Activated effector memory CD4-positive, alpha-beta T cell treated with anti-CD3 and anti-CD28 coated beads, Interleukin-2, amount 50 U/mL, for 16 hours (primary cell): ENCODE data around the gene DIAPH3.

Source experiments
- DNase-seq: peaks from one replicate; pipeline ENCODE4 v3.0.0-alpha.2; 2020

Gene DIAPH3

DNA sequence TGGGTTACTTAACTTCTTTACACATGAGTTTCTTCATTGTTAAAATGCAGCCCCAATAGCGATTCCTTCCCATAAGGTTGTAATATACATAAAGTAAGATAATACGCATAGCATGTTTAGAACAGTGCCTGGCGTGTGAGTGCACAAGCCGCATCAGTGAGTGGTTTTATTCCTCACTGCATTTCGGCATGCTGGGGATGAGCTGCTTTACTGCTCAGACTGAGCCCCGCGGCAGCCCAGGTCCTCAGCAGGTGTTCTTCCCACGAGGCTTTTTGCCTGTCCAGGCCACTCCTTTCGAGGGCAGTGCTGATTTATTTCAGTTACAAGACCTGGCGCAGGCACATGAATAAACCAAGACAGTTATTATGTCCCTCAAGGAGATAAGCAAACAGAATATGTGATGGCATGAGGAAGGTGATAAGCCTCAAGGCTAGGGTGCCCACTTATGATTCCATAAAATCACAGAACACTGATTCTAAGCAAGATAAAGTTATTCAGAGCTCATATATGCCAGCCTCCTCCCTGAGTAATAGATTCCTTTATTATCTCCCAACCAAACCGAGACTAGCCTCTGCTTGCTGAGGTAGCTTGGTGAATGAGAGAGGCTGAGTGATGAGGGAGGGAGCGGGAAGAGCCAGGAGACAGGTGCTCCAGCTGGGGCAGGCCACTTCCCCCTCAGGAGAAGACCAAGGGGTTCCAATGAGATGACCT is 505.5 kb downstream of the DIAPH3 start:
- DNase-seq, result no peak

DNA sequence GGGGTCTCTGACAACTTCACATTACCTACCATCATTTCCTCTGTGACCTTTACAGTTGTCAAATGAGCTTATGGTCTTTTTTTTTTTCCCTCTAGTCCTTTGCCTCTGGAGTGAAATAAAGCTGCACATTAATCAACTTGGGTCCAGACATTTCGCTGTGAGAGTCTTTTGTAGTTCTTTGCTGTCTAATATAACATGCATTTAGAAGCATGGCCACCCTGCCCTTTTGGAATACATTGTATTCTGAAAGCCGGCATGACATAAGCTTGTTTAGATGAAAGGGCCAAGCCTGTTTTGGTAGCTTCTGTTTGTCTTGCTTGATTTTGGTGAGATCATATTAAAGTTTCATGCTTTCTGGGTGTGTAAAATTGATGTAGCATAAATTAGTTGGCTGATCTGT is 509.8 kb downstream of the DIAPH3 start:
- no peak for DNase-seq

DNA sequence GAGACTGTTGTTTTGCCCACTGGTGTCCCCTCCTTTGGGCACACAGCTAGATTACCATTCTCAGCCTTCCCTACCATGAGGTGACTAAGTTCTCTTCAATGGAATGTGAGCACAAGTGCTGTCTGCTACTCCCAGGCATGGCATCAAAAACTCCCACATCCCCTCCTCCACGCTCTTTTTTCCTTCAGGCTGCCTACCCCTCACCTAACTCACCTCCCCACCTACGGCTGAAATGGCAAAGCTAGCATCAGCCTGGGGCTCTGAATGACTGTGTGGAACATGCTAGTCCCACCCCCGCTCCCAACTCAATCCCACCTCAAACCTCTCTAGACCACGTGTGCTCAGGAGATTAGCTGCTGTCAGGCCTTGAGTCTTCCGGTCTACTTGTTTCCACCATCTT is 512.2 kb downstream of the DIAPH3 start:
- no peak for DNase-seq

DNA sequence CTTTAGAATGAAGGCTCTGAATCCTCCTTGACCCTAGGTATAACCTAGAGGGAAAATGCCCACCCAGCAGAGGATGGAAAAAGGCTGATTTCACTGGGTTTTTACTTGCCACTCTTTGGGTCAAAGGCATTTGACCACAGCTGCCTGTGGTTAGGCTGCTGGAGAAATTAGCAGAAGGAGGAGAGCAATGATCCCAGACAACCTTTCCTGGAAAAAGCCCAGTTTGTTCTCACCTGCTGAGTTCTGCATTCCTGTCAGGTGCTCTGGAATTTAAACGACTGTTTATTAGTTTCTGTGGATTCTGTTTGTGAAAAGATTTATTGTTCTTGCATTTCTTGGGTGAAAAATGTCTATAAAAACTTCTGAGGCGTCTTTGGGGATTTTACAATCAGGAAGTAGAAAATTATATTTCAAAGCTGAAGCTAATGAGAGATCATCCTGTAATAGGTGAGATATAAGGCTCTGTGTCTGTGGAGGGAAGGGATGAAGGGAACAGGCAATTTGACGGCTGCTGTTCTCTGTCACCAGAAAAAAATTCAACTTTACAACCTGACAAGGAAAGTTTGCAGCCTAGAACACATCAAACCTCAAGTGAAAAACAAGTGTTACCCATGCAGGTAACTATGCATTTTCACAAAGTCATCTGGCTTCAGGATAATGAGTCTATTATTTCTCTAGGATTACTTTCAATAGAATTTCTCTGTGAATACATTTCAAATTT is 519.7 kb downstream of the DIAPH3 start:
- no peak for DNase-seq

GRCh38 chr13:59643364-59643841 is 520.3 kb downstream of the DIAPH3 start:
- DNase-seq, result no peak

- no peak for DNase-seq
Observed at GRCh38 chr13:59641817-59642216, 521.9 kb downstream of the DIAPH3 start.

GRCh38 chr13:59641261-59641660 is 522.5 kb downstream of the DIAPH3 start:
- no peak for DNase-seq

DNA sequence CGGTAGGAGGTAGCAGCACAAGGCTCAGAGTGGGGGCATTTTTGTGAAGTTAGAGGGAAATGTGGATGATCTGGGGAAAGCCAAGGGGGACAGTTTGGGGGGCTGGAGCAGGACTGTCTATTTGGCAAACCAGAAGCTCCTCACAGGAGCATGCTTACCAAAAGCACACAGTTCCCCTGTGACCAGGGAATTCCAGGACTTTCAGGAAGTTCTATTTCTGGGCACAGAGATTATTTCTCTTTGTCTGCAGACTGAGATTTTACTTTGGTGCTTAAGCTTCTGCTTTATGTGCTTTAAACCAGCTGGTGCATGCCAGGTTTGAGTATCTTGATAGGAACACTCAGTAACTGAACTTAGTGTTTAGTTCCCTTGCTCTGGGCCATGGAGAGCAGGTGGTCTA is 525.3 kb downstream of the DIAPH3 start:
- no peak for DNase-seq

GRCh38 chr13:59635589-59635988 is 528.1 kb downstream of the DIAPH3 start:
- DNase-seq, result no peak

GRCh38 chr13:59633290-59633689 is 530.4 kb downstream of the DIAPH3 start:
- DNase-seq, result no peak

DNA sequence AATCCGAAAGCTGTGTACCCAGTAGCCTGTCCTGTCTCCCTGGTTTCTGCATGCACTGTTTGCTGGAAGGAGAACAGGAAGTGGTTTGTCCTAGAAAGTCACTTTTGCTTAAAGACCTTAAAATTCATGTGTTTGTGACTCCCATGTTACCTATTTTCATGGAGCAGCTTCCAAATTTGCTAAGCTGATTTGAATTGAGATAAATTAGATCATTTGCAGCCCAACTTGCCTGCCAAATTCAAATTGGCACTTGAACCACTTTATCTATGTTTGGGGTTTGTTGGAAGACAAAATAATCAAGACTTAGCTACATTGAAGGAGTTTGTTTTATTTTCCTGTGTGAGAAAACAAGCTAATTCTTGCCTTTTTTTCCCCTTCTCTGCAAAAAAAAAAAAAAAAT is 532.5 kb downstream of the DIAPH3 start:
- DNase-seq, result no peak

DNA sequence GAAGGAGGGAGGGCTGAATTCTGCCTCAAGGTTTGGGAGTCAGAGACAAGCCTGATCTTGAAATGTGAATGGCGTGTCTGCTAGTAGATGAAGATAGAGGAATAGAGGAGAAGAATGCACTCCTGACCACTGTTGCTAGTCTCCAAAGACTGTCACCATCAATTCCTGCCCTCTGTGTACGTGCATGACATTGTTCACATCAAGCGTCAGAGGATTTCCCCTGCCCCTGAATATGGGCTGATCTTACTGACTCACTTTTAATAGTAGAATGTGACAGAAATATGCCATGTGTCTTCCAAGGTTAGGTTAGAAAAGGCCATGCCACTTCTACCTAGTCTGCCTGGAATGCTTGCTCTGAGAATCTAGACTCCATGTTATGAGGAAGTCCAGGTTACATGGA is 538.6 kb downstream of the DIAPH3 start:
- DNase-seq, result no peak

GRCh38 chr13:59623206-59623915 is 540.4 kb downstream of the DIAPH3 start:
- DNase-seq, result no peak

GRCh38 chr13:59621773-59622172 is 542.0 kb downstream of the DIAPH3 start:
- no peak for DNase-seq
